ENCODE data around the gene TNFRSF9. TPM values are rescaled to one million over a fixed set of nuclear protein-coding genes. Genes with fewer than 3 reads are reported as not detected.
A peak's percentile ranks its signal among the peaks of the same experiment; 100 is the strongest.
"Not testable (repeated sequence)": the region's sequence is repeated elsewhere in the genome, so short reads cannot be mapped to it uniquely, and the experiment has no call there.

The TNFRSF9 gene
- total RNA-seq, 4 donors from 2014 or later = 0.17 TPM; not detected in 3

- Histone ChIP-seq H3K27ac (replicated peaks in 1 of 4) (peak overlapping the region; percentile 92 to 97 (median 95)), H3K4me1 (peaks cover 26 to 44% (median 38%) of the 10 kb centered on the region in 4 donors), H3K9me3 (no peaks in the 10 kb centered on the region), H3K36me3 (peaks cover 6 to 24% (median 20%) of the 10 kb centered on the region in 4 donors), H3K27me3 (no peaks in the 10 kb centered on the region), H3K4me3 (no peak overlapping the region)
- no peak for DNase-seq (ENCODE audit: extremely low spot score)
- WGBS = 93% methylated on average over 2 of the region's 2 CpGs
- intact Hi-C loops (cut with DNase I) = loop anchor here (10.0 kb wide), 1 partner anchor 895 kb away; no protein-coding TSS in a partner anchor
- TF ChIP-seq, protein P1, sequence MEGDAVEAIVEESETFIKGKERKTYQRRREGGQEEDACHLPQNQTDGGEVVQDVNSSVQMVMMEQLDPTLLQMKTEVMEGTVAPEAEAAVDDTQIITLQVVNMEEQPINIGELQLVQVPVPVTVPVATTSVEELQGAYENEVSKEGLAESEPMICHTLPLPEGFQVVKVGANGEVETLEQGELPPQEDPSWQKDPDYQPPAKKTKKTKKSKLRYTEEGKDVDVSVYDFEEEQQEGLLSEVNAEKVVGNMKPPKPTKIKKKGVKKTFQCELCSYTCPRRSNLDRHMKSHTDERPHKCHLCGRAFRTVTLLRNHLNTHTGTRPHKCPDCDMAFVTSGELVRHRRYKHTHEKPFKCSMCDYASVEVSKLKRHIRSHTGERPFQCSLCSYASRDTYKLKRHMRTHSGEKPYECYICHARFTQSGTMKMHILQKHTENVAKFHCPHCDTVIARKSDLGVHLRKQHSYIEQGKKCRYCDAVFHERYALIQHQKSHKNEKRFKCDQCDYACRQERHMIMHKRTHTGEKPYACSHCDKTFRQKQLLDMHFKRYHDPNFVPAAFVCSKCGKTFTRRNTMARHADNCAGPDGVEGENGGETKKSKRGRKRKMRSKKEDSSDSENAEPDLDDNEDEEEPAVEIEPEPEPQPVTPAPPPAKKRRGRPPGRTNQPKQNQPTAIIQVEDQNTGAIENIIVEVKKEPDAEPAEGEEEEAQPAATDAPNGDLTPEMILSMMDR (IDR thresholded peaks at IDR 0.05) = no peak
- TF ChIP-seq POLR2A (IDR thresholded peaks at IDR 0.05; ENCODE audit: low read depth) (no peak), POLR2AphosphoS5 (IDR thresholded peaks at IDR 0.05) (no peak), EP300 (IDR thresholded peaks at IDR 0.05) (no peak)
These were observed 19.5 kb upstream of the TNFRSF9 start for GRCh38 chr1:7960165-7960564.

GRCh38 chr1:7956218-7957032 is 15.8 kb upstream of the TNFRSF9 start:
- H3K36me3 ChIP-seq = no peaks in the 10 kb centered on the region
- TF ChIP-seq EP300 (IDR thresholded peaks at IDR 0.05) = no peak
- TF ChIP-seq, protein P1 (IDR thresholded peaks at IDR 0.05) = no peak
- TF ChIP-seq POLR2A (IDR thresholded peaks at IDR 0.05; ENCODE audit: low read depth) = no peak
- no peak for TF ChIP-seq POLR2AphosphoS5 (IDR thresholded peaks at IDR 0.05)
- H3K9me3 ChIP-seq = no peaks in the 10 kb centered on the region
- no peak for DNase-seq (ENCODE audit: extremely low spot score)
- H3K27ac ChIP-seq (replicated peaks in 1 of 4) = no peak overlapping the region
- H3K4me1 ChIP-seq = peaks cover 12 to 25% (median 21%) of the 10 kb centered on the region in 4 donors
- 81% methylated on average over 6 of the region's 10 CpGs for WGBS
- no peaks in the 10 kb centered on the region for H3K27me3 ChIP-seq
- intact Hi-C loops (cut with DNase I) = no loop called here
- no peak overlapping the region for H3K4me3 ChIP-seq

- TF ChIP-seq POLR2A (IDR thresholded peaks at IDR 0.05; ENCODE audit: low read depth) = no peak
- TF ChIP-seq, protein P1 (IDR thresholded peaks at IDR 0.05) = no peak
- no peak for TF ChIP-seq POLR2AphosphoS5 (IDR thresholded peaks at IDR 0.05)
- TF ChIP-seq EP300 (IDR thresholded peaks at IDR 0.05) = no peak
- peak overlapping the region; percentile 69 to 75 (median 72) for H3K4me3 ChIP-seq
- 75% methylated on average over 7 of the region's 7 CpGs for WGBS
- no peak for DNase-seq (ENCODE audit: extremely low spot score)
- no peaks in the 10 kb centered on the region for H3K36me3 ChIP-seq
- H3K9me3 ChIP-seq = no peaks in the 10 kb centered on the region
- H3K27ac ChIP-seq (replicated peaks in 1 of 4) = peak overlapping the region; percentile 86 to 92 (median 90)
- H3K27me3 ChIP-seq = no peaks in the 10 kb centered on the region
- intact Hi-C loops (cut with DNase I) = no loop called here
- H3K4me1 ChIP-seq = peaks cover 4 to 13% (median 12%) of the 10 kb centered on the region in 4 donors
These were observed 14.0 kb upstream of the TNFRSF9 start for GRCh38 chr1:7954683-7955082.

- DNase-seq (ENCODE audit: extremely low spot score) = peak; percentile 98
- H3K36me3 ChIP-seq = no peaks in the 10 kb centered on the region
- 1% methylated on average over 44 of the region's 65 CpGs for WGBS
- peak overlapping the region; percentile 69 to 75 (median 72) for H3K4me3 ChIP-seq
- H3K27me3 ChIP-seq = no peaks in the 10 kb centered on the region
- H3K9me3 ChIP-seq = no peaks in the 10 kb centered on the region
- peaks cover 4 to 13% (median 12%) of the 10 kb centered on the region in 4 donors for H3K4me1 ChIP-seq
- TF ChIP-seq, protein P1 (IDR thresholded peaks at IDR 0.05) = peak in 1 of 3 experiments; percentile 4
- TF ChIP-seq POLR2AphosphoS5 (IDR thresholded peaks at IDR 0.05) (peak; percentile 91 to 95), EP300 (IDR thresholded peaks at IDR 0.05) (no peak), POLR2A (IDR thresholded peaks at IDR 0.05; ENCODE audit: low read depth) (peak; percentile 29)
- peak overlapping the region; percentile 86 to 92 (median 90) for H3K27ac ChIP-seq (replicated peaks in 1 of 4)
- intact Hi-C loops (cut with DNase I) = no loop called here
These were observed 13.4 kb upstream of the TNFRSF9 start for GRCh38 chr1:7953850-7954609.

DNA sequence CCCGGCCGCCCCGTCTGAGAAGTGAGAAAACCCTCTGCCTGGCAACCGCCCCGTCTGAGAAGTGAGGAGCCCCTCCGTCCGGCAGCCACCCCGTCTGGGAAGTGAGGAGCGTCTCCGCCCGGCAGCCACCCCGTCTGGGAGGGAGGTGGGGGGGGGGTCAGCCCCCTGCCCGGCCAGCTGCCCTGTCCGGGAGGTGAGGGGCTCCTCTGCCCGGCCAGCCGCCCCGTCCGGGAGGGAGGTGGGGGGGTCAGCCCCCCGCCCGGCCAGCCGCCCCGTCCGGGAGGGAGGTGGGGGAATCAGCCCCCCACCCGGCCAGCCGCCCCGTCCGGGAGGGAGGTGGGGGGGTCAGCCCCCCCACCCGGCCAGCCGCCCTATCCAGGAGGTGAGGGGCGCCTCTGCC is 12.2 kb upstream of the TNFRSF9 start:
- H3K9me3 ChIP-seq; intact Hi-C loops (cut with DNase I); H3K4me3 ChIP-seq; H3K27me3 ChIP-seq; H3K27ac ChIP-seq (replicated peaks in 1 of 4); H3K36me3 ChIP-seq; DNase-seq (ENCODE audit: extremely low spot score): not testable (repeated sequence)
- no CpG with 5 or more reads among the region's 30 CpGs for WGBS
- peaks cover 4 to 13% (median 12%) of the 10 kb centered on the region in 4 donors for H3K4me1 ChIP-seq
